GM18526 (cell line): Measurements from ENCODE around the gene VPS52.

Experiments used
- POLR2A ChIP-seq: IDR thresholded peaks from 3 replicates; pipeline ENCODE4 v1.6.1; 2011; ENCODE audit not compliant: insufficient read length; ENCODE audit errors: extremely low read depth

VPS52 gene

GRCh38 chr6:33213989-33214335 is 57.7 kb downstream of the VPS52 start:
- no peak for TF ChIP-seq POLR2A

GRCh38 chr6:33213166-33213988 is 58.3 kb downstream of the VPS52 start:
- peak; percentile 41 for TF ChIP-seq POLR2A

- TF ChIP-seq POLR2A, result no peak
Measured at GRCh38 chr6:33212857-33213165, 58.9 kb downstream of the VPS52 start.

GRCh38 chr6:33211666-33212422 is 59.8 kb downstream of the VPS52 start:
- TF ChIP-seq POLR2A, result no peak

- no peak for TF ChIP-seq POLR2A
Measured at GRCh38 chr6:33211136-33211535, 60.5 kb downstream of the VPS52 start.

GRCh38 chr6:33209856-33210255 is 61.8 kb downstream of the VPS52 start:
- no peak for TF ChIP-seq POLR2A

- TF ChIP-seq POLR2A, result peak; percentile 93
Measured at GRCh38 chr6:33208091-33208967, 63.3 kb downstream of the VPS52 start, which contains the start of gene RING1. RING1 (plus strand) TSS chr6:33208500; CDS start chr6:33208823, 323 bp downstream.

- no peak for TF ChIP-seq POLR2A
Measured at GRCh38 chr6:33207552-33208090, 64.1 kb downstream of the VPS52 start.

GRCh38 chr6:33206864-33207551 is 64.7 kb downstream of the VPS52 start:
- TF ChIP-seq POLR2A, result no peak

- no peak for TF ChIP-seq POLR2A
Measured at GRCh38 chr6:33206027-33206863, 65.4 kb downstream of the VPS52 start.

- TF ChIP-seq POLR2A, result no peak
Measured at GRCh38 chr6:33205191-33206026, 66.3 kb downstream of the VPS52 start.

- TF ChIP-seq POLR2A, result peak; percentile 58
Measured at GRCh38 chr6:33204415-33205190, 67.1 kb downstream of the VPS52 start, which contains the start of gene HSD17B8. HSD17B8 (plus strand) TSS chr6:33204655; CDS start chr6:33204669, 14 bp downstream.
